Hepatocyte (in vitro differentiated cells): ENCODE results near the gene TXNRD2.

ENCODE experiments used
- CTCF ChIP-seq: fragments of 200-600 bp; sonication (generic); IDR thresholded peaks from 2 replicates; pipeline ENCODE4 v1.5.1; 2016; ENCODE audit warnings: antibody characterized with exemption, mild to moderate bottlenecking; ENCODE audit not compliant: poor library complexity
- EZH2 ChIP-seq: fragments of 200-600 bp; sonication (generic); IDR thresholded peaks from 2 replicates; pipeline ENCODE4 v1.6.1; 2016; ENCODE audit warnings: antibody characterized with exemption, mild to moderate bottlenecking, borderline replicate concordance
- EZH2phosphoT487 ChIP-seq: fragments of 200-600 bp; sonication (generic); IDR thresholded peaks from one replicate; pipeline ENCODE4 v1.6.1; 2018; ENCODE audit warnings: antibody characterized with exemption, mild to moderate bottlenecking, low read depth, moderate library complexity; ENCODE audit not compliant: unreplicated experiment, severe bottlenecking

DNA sequence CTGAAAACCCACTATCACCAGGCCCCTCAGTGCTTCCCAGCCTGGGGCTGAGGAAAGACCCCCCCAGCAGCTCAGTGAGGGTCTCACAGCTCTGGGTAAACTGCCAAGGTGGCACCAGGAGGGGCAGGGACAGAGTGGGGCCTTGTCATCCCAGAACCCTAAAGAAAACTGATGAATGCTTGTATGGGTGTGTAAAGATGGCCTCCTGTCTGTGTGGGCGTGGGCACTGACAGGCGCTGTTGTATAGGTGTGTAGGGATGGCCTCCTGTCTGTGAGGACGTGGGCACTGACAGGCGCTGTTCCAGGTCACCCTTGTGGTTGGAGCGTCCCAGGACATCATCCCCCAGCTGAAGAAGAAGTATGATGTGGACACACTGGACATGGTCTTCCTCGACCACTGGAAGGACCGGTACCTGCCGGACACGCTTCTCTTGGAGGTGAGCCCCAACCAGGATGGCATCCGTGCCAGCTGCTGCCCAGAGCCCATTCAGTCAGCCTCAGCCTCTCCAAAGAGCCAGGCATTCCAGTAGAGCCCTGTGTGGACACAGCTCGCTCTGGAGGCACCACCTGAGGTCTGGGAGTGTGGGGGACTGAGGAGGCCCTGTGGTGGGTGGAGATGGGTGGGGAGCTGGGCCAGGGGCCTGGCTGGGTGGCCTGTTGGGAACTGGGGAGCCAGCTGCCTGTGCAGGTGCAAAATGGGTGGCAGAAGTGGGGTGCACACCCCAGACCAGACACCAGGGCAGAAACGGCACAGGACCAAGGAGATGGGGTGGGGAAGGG is 22.4 kb upstream of the TXNRD2 start:
- no peak for TF ChIP-seq CTCF
- no peak for TF ChIP-seq EZH2phosphoT487
- TF ChIP-seq EZH2: no peak
